ENCODE results near the gene RAB21.
"Not testable (repeated sequence)": the region's sequence is repeated elsewhere in the genome, so short reads cannot be mapped to it uniquely, and the experiment has no call there.

Gene RAB21

GRCh38 chr12:71799106-71799505 lies 44.4 kb downstream of the RAB21 start:
- no peak for DNase-seq (ENCODE audit: low spot score)

GRCh38 chr12:71800177-71800576 lies 45.5 kb downstream of the RAB21 start:
- no peak for DNase-seq (ENCODE audit: low spot score)

- DNase-seq (ENCODE audit: low spot score), result no peak
Observed at GRCh38 chr12:71804505-71804904, 49.8 kb downstream of the RAB21 start.

GRCh38 chr12:71810921-71811320 lies 56.3 kb downstream of the RAB21 start:
- DNase-seq (ENCODE audit: low spot score), result no peak

- not testable (repeated sequence) for DNase-seq (ENCODE audit: low spot score)
Observed at GRCh38 chr12:71815242-71815641, 60.6 kb downstream of the RAB21 start.

GRCh38 chr12:71822088-71822487 lies 67.4 kb downstream of the RAB21 start:
- DNase-seq (ENCODE audit: low spot score), result not testable (repeated sequence)

GRCh38 chr12:71828813-71829212 lies 74.2 kb downstream of the RAB21 start:
- DNase-seq (ENCODE audit: low spot score), result no peak

- no peak for DNase-seq (ENCODE audit: low spot score)
Observed at GRCh38 chr12:71837356-71837755, 82.7 kb downstream of the RAB21 start.

- no peak for DNase-seq (ENCODE audit: low spot score)
Observed at GRCh38 chr12:71838231-71838630, 83.6 kb downstream of the RAB21 start.

GRCh38 chr12:71838676-71839075 lies 84.0 kb downstream of the RAB21 start:
- no peak for DNase-seq (ENCODE audit: low spot score)

- peak; percentile 13 for DNase-seq (ENCODE audit: low spot score)
Observed at GRCh38 chr12:71840231-71840847, 85.7 kb downstream of the RAB21 start.

- DNase-seq (ENCODE audit: low spot score), result peak; percentile 19
Observed at GRCh38 chr12:71846322-71846940, 91.8 kb downstream of the RAB21 start.

- no peak for DNase-seq (ENCODE audit: low spot score)
Observed at GRCh38 chr12:71848212-71848611, 93.5 kb downstream of the RAB21 start.

GRCh38 chr12:71849109-71849851 lies 94.6 kb downstream of the RAB21 start:
- DNase-seq (ENCODE audit: low spot score), result no peak
